ENCODE measurements around the gene TIMM13.
"Not testable (repeated sequence)": the region's sequence is repeated elsewhere in the genome, so short reads cannot be mapped to it uniquely, and the experiment has no call there.

Gene TIMM13

DNA sequence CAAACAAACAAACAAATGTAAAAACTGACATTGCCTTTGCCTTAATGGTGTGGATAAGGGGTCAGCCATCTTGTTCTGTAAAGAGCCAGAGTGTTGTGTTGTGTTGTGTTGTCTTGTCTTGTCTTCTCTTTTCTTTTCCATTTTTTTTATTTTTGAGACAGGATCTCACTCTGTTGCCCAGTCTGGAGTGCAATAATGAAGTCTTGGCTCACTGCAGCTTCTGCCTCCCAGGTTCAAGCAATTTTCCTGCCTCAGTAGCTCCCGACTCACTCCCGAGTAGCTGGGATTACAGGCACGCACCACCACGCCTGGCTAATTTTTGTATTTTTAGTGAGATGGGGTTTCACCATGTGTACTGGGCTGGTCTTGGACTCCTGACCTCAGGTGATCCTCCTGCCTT, 27.8 kb downstream of the TIMM13 start:
- Histone ChIP-seq H3K4me1 (ENCODE audit: control insufficient read depth, low read length) (peaks cover 7% of the 10 kb centered on the region), H3K79me2 (ENCODE audit: control insufficient read depth, low read length) (no peaks in the 10 kb centered on the region), H3F3A (ENCODE audit: control insufficient read depth, insufficient read depth) (no peaks in the 10 kb centered on the region), H3K9me3 (ENCODE audit: control insufficient read depth, insufficient read depth, low read length) (no peaks in the 10 kb centered on the region), H3K4me2 (ENCODE audit: low read length) (no peak overlapping the region), H3K36me3 (ENCODE audit: control insufficient read depth, low read length) (no peaks in the 10 kb centered on the region), H3K27me3 (ENCODE audit: control insufficient read depth, low read length) (no peaks in the 10 kb centered on the region), H3K9me2 (replicated peaks; ENCODE audit: control insufficient read depth, low read length) (no peaks in the 10 kb centered on the region), H3K27ac (ENCODE audit: low read depth, low read length) (no peak overlapping the region), H3K4me3 (ENCODE audit: low read length) (no peak overlapping the region), H4K20me1 (ENCODE audit: control insufficient read depth, insufficient read depth, low read depth, low read length) (no peaks in the 10 kb centered on the region)
- no peak for TF ChIP-seq EZH2phosphoT487 (IDR thresholded peaks at IDR 0.05; ENCODE audit: borderline replicate concordance, low read length)
- TF ChIP-seq, protein P1, sequence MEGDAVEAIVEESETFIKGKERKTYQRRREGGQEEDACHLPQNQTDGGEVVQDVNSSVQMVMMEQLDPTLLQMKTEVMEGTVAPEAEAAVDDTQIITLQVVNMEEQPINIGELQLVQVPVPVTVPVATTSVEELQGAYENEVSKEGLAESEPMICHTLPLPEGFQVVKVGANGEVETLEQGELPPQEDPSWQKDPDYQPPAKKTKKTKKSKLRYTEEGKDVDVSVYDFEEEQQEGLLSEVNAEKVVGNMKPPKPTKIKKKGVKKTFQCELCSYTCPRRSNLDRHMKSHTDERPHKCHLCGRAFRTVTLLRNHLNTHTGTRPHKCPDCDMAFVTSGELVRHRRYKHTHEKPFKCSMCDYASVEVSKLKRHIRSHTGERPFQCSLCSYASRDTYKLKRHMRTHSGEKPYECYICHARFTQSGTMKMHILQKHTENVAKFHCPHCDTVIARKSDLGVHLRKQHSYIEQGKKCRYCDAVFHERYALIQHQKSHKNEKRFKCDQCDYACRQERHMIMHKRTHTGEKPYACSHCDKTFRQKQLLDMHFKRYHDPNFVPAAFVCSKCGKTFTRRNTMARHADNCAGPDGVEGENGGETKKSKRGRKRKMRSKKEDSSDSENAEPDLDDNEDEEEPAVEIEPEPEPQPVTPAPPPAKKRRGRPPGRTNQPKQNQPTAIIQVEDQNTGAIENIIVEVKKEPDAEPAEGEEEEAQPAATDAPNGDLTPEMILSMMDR (IDR thresholded peaks at IDR 0.05; ENCODE audit: low read depth, low read length, poor library complexity, severe bottlenecking), result no peak

DNA sequence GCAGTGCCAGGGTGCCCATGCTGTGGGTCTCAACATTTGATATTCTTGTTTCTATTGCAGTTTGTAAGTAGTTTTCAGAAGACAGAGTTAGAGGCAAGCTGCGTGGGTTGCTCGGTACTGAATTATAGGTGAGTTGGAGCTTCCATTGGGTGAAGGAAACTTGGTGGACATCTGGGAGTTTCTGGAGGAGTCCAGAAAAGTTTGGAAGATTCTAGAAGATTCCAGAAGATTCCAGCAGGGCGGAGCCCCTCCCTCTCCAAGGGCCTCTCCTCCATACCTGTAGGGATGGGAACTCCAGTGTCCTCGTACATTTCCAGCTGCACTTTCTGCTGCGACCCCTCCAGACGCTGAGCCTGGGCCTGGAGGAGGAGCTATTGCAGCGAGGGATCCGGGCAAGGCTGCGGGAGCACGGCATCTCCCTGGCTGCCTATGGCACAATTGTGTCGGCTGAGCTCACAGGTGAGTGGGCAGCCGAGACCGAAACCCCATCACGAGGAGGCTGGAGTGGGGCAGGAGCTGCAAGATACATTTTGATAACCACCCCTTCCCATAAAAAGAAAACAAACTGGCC, 28.6 kb downstream of the TIMM13 start:
- Histone ChIP-seq H3K9me3 (ENCODE audit: control insufficient read depth, insufficient read depth, low read length) (no peaks in the 10 kb centered on the region), H3K4me1 (ENCODE audit: control insufficient read depth, low read length) (peaks cover 15% of the 10 kb centered on the region), H3K27me3 (ENCODE audit: control insufficient read depth, low read length) (no peaks in the 10 kb centered on the region), H3F3A (ENCODE audit: control insufficient read depth, insufficient read depth) (no peaks in the 10 kb centered on the region), H3K4me3 (ENCODE audit: low read length) (no peak overlapping the region), H3K36me3 (ENCODE audit: control insufficient read depth, low read length) (no peaks in the 10 kb centered on the region), H3K4me2 (ENCODE audit: low read length) (no peak overlapping the region), H4K20me1 (ENCODE audit: control insufficient read depth, insufficient read depth, low read depth, low read length) (no peaks in the 10 kb centered on the region), H3K79me2 (ENCODE audit: control insufficient read depth, low read length) (no peaks in the 10 kb centered on the region), H3K9me2 (replicated peaks; ENCODE audit: control insufficient read depth, low read length) (no peaks in the 10 kb centered on the region), H3K27ac (ENCODE audit: low read depth, low read length) (no peak overlapping the region)
- TF ChIP-seq, protein P1 (IDR thresholded peaks at IDR 0.05; ENCODE audit: low read depth, low read length, poor library complexity, severe bottlenecking), result no peak
- no peak for TF ChIP-seq EZH2phosphoT487 (IDR thresholded peaks at IDR 0.05; ENCODE audit: borderline replicate concordance, low read length)

DNA sequence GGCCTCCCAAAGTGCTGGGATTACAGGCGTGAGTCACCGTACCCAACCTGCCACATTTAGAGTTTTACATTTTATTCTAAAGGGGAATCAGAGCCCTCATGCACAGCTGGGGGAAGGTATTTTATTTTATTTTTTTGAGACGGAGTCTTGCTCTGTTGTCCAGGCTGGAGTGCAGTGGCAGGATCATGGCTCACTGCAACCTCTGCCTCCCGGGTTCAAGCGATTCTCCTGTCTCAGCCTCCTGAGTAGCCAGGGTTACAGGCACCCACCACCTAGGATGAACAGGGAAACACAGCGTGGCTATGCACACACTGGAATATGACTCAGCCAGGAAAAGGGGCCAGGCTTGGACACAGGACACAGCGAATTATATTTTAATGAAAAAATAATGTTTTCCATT, 30.2 kb downstream of the TIMM13 start:
- not testable (repeated sequence) for H3K27me3 ChIP-seq (ENCODE audit: control insufficient read depth, low read length); H3K27ac ChIP-seq (ENCODE audit: low read depth, low read length); H3F3A ChIP-seq (ENCODE audit: control insufficient read depth, insufficient read depth); H3K4me3 ChIP-seq (ENCODE audit: low read length); H3K36me3 ChIP-seq (ENCODE audit: control insufficient read depth, low read length); H3K79me2 ChIP-seq (ENCODE audit: control insufficient read depth, low read length); H3K9me2 ChIP-seq (replicated peaks; ENCODE audit: control insufficient read depth, low read length); H3K9me3 ChIP-seq (ENCODE audit: control insufficient read depth, insufficient read depth, low read length); H4K20me1 ChIP-seq (ENCODE audit: control insufficient read depth, insufficient read depth, low read depth, low read length); H3K4me2 ChIP-seq (ENCODE audit: low read length)
- H3K4me1 ChIP-seq (ENCODE audit: control insufficient read depth, low read length), result peaks cover 24% of the 10 kb centered on the region

DNA sequence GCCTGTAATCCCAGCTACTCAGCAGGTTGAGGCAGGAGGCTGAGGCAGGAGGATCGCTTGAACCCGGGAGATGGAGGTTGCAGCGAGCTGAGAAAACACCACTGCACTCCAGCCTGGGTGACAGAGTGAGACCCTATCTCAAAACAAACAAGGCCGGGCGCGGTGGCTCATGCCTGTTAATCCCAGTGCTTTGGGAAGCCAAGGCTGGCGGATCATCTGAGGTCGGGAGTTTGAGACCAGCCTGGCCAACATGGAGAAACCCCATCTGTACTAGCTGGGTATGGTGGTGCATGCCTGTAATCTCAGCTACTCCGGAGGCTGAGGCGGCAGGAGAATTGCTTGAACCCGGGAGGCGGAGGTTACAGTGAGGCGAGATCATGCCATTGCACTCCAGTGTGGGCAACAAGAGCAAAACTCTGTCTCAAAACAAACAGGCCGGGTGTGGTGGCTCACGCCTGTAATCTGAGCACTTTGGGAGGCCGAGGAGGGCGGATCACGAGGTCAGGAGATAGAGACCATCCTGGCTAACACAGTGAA, 32.0 kb downstream of the TIMM13 start:
- not testable (repeated sequence) for H3K9me3 ChIP-seq (ENCODE audit: control insufficient read depth, insufficient read depth, low read length); H3K9me2 ChIP-seq (replicated peaks; ENCODE audit: control insufficient read depth, low read length); H3K27ac ChIP-seq (ENCODE audit: low read depth, low read length); H4K20me1 ChIP-seq (ENCODE audit: control insufficient read depth, insufficient read depth, low read depth, low read length); H3K27me3 ChIP-seq (ENCODE audit: control insufficient read depth, low read length); H3K36me3 ChIP-seq (ENCODE audit: control insufficient read depth, low read length); H3K79me2 ChIP-seq (ENCODE audit: control insufficient read depth, low read length); H3F3A ChIP-seq (ENCODE audit: control insufficient read depth, insufficient read depth); H3K4me3 ChIP-seq (ENCODE audit: low read length)
- Histone ChIP-seq H3K4me2 (ENCODE audit: low read length) (peak overlapping the region; percentile 56), H3K4me1 (ENCODE audit: control insufficient read depth, low read length) (peaks cover 31% of the 10 kb centered on the region)

Data from DOHH2 (cell line).